Fibroblast of lung (primary cell): ENCODE data around the gene SRGAP2C. TPM values are rescaled to one million over a fixed set of nuclear protein-coding genes. Genes with fewer than 3 reads are reported as not detected.
"Not testable (repeated sequence)": the region's sequence is repeated elsewhere in the genome, so short reads cannot be mapped to it uniquely, and the experiment has no call there.

Experiments used
- DNase-seq, 2 donors: peaks; one replicate each; pipeline versions ENCODE4 v3.0.0 to v3.0.0-alpha.2; 2010; ENCODE audit warnings: low read depth in 2 of 2
- H2AFZ ChIP-seq: 2 replicates; pipeline ENCODE4 v1.5.1; 2012; ENCODE audit warnings: low read length, control low read depth, inconsistent platforms
- H3K27ac ChIP-seq: 2 replicates; pipeline ENCODE4 v1.5.1; 2011; ENCODE audit warnings: low read length, control low read depth; ENCODE audit not compliant: insufficient read depth
- H3K27me3 ChIP-seq: 2 replicates; pipeline ENCODE4 v1.5.1; 2011; ENCODE audit warnings: mild to moderate bottlenecking, low read length; ENCODE audit not compliant: control insufficient read depth, insufficient read depth
- H3K36me3 ChIP-seq: 2 replicates; pipeline ENCODE4 v1.5.1; 2011; ENCODE audit warnings: low read length; ENCODE audit not compliant: control insufficient read depth, insufficient read depth
- H3K4me1 ChIP-seq: 2 replicates; pipeline ENCODE4 v1.5.1; 2011; ENCODE audit warnings: low read length; ENCODE audit not compliant: control insufficient read depth, insufficient read depth; ENCODE audit errors: extremely low read depth
- H3K4me2 ChIP-seq: 2 replicates; pipeline ENCODE4 v1.5.1; 2011; ENCODE audit warnings: low read length, control low read depth; ENCODE audit not compliant: insufficient read depth; ENCODE audit errors: extremely low read depth
- H3K4me3 ChIP-seq, 4 experiments: fragments of 200-600 bp in 1 of 4; sonication (generic) in 1 of 4; replicated peaks in 1 of 4; 2 replicates each; pipeline ENCODE4 v1.5.1; 2011 to 2016; ENCODE audit warnings: low read length in 4 of 4, low read depth in 3 of 4, mild to moderate bottlenecking in 3 of 4, control low read depth in 2 of 4, inconsistent platforms in 1 of 4, mixed read lengths in 1 of 4; ENCODE audit not compliant: insufficient read depth in 1 of 4; ENCODE audit errors: control extremely low read depth in 1 of 4
- H3K79me2 ChIP-seq: 2 replicates; pipeline ENCODE4 v1.5.1; 2012; ENCODE audit warnings: mild to moderate bottlenecking, low read length, inconsistent platforms; ENCODE audit not compliant: control insufficient read depth, insufficient read depth
- H3K9ac ChIP-seq: 2 replicates; pipeline ENCODE4 v1.5.1; 2011; ENCODE audit warnings: mild to moderate bottlenecking, low read length, control low read depth; ENCODE audit not compliant: insufficient read depth
- H3K9me3 ChIP-seq: 2 replicates; pipeline ENCODE4 v1.5.1; 2012; ENCODE audit warnings: low read depth, low read length; ENCODE audit not compliant: control insufficient read depth, insufficient read depth
- H4K20me1 ChIP-seq: 2 replicates; pipeline ENCODE4 v1.5.1; 2011; ENCODE audit warnings: low read length; ENCODE audit not compliant: control insufficient read depth, insufficient read depth; ENCODE audit errors: extremely low read depth
- polyA plus RNA-seq, 2 donors: library from polyadenylated mRNA; depleted of rRNA in 1 of 2; stranded (reverse) in 1 of 2; unstranded in 1 of 2; fragments of >200 nt; gene quantifications; 2 replicates each; pipeline ENCODE4 v1.2.1, GENCODE V29; 2011 to 2012; ENCODE audit warnings: missing spikeins in 1 of 2
- total RNA-seq: library from RNA; depleted of rRNA; stranded (reverse); fragments of >200 nt; gene quantifications from 2 replicates; pipeline ENCODE4 v1.2.1, GENCODE V29; 2014

The SRGAP2C gene
- total and polyA plus RNA-seq, 2 donors (not counting 1 experiment from before 2014, with no cell fraction given): 8.2 to 36.5 TPM

DNA sequence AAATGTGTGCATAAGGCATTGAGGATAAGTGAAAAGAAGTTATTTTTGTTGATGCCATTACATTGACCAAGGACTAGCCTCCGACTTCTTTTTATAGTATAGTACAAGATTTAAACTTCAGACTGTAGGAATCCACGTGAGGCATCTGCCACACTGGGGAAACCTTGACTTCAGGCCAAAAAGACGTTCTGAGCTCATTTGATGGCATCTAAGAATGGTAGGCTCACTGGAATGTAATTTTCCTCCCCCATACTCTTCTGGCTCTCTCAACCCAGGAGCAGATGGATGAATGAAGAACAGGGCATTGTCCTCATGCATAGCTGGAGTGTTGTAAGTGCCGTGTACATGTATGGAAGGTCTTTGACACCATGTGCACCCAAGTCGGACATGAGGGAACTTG, 194.0 kb downstream of the SRGAP2C start:
- H3K4me3 ChIP-seq, H3K79me2 ChIP-seq, H3K4me1 ChIP-seq, H3K4me2 ChIP-seq, H4K20me1 ChIP-seq, H3K27me3 ChIP-seq, H3K9me3 ChIP-seq, H2AFZ ChIP-seq, H3K27ac ChIP-seq, H3K36me3 ChIP-seq, H3K9ac ChIP-seq: not testable (repeated sequence)
- DNase-seq: peak in 1 of 2 donors; percentile 18

DNA sequence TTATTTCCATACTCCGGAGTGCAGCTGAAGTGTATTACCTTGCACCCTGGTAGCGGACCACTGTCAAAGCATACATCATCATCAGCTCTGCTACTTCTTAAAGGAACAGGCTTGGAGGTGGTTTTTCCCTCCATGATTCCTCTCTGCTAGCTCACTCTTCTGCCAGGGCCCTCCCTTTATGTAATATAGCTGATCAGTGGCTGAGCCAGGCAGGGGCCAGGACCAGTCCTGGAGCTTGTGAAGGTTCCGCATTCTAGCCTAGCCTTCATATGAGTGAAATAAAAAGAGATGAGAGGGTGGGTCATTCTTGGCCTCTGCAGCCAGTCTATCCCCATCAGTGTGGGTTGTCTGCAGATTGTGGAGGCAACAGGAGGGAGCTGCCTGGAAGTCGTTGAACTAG, 200.0 kb downstream of the SRGAP2C start:
- H3K27ac ChIP-seq, H3K4me3 ChIP-seq, H3K79me2 ChIP-seq, H3K9me3 ChIP-seq, H4K20me1 ChIP-seq, H3K36me3 ChIP-seq, H2AFZ ChIP-seq, H3K27me3 ChIP-seq, H3K4me2 ChIP-seq, H3K4me1 ChIP-seq, H3K9ac ChIP-seq: not testable (repeated sequence)
- peak; percentile 33 to 63 for DNase-seq

DNA sequence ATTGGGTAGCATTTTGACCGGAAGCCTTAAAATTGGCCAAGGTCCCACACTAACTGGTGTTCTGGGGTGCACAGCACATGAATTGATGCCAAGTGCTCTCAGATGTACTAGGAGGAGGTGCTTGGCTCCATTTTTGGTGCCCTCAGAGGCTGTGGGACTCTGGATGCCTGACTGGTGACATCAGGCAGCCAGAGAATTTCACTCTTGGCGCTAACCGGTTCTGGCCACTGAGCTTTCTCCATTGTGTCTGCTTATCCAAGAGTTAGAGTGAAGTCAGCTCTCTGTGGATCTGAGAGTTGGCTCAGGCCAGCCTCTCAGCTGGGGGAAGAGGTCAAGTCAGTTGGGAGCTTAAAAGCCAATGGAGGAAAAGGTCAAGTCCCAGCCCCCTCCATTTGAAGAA, 200.4 kb downstream of the SRGAP2C start:
- DNase-seq, H3K79me2 ChIP-seq, H3K4me3 ChIP-seq, H2AFZ ChIP-seq, H3K4me2 ChIP-seq, H3K4me1 ChIP-seq, H3K27me3 ChIP-seq, H3K36me3 ChIP-seq, H3K9me3 ChIP-seq, H3K27ac ChIP-seq, H4K20me1 ChIP-seq, H3K9ac ChIP-seq: not testable (repeated sequence)

DNA sequence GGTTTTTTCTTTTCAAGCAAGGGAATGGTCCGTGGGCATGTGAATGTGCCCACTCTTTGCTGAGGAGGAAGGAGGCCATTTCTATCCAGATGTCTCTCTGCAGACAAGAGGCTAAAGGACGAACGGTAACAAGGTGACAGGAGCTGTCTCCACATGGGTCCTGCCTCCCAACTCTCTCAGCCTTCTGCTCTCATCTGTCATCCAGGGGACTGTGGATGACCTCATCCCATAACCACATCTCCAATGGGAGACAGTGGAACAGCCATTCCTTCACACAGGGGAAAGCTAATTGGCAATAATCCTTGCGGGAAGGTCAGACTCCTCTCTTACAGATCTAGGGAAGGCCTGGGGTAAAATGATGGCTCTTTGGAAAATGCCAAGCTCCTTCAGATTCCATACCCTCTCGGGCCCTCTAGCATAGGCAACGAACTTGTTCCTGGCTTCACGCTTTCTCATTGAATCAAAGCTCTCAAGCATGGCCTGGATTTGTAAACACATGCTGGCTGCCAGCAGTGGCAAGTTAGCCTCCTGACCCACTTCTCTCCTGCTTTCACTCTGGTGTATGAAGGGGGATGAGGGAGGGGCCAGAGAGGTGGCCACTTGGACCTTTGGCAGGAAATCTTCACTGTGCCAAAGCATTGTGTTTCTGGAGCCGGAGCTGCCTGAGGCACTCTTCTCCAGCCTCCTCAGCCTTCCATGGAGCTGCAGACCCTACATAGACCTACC, 201.0 kb downstream of the SRGAP2C start:
- not testable (repeated sequence) for H3K27ac ChIP-seq, H3K27me3 ChIP-seq, H3K9me3 ChIP-seq, H2AFZ ChIP-seq, H3K36me3 ChIP-seq, DNase-seq, H3K4me1 ChIP-seq, H3K9ac ChIP-seq, H3K79me2 ChIP-seq, H4K20me1 ChIP-seq, H3K4me3 ChIP-seq, H3K4me2 ChIP-seq

DNA sequence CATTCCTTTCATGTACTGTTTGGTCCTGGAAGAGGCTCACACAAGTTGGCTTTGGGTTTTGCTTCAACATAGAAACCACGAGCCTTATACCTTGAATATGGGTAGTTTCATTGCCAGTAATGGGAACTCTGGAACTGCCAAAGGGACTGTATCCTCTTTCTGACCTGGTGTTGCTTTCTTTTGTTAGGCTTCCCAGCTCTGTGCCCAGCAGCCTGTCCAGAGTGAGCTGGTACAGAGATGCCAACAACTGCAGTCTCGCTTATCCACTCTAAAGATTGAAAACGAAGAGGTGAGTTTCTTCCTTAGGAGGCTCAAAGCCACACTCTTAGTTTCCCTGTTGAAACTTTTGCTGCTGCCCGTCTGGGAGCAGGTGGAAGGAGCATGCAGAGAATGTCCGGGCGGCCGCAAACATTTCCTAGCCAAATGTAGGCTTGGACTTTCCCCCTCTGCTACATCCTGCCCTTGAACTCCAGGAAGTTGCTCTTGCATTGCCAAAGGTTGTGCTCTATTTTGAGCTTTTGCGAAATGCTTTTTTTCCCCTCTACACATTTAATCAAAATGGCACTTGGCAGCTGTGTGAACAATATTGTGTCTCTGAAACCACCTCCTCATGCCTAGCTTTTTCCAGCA, 201.7 kb downstream of the SRGAP2C start:
- H3K4me3 ChIP-seq, H3K4me2 ChIP-seq, H3K4me1 ChIP-seq, H3K36me3 ChIP-seq, H4K20me1 ChIP-seq, H3K27me3 ChIP-seq, H3K9me3 ChIP-seq, H3K9ac ChIP-seq, H3K79me2 ChIP-seq, H2AFZ ChIP-seq, H3K27ac ChIP-seq, DNase-seq: not testable (repeated sequence)

DNA sequence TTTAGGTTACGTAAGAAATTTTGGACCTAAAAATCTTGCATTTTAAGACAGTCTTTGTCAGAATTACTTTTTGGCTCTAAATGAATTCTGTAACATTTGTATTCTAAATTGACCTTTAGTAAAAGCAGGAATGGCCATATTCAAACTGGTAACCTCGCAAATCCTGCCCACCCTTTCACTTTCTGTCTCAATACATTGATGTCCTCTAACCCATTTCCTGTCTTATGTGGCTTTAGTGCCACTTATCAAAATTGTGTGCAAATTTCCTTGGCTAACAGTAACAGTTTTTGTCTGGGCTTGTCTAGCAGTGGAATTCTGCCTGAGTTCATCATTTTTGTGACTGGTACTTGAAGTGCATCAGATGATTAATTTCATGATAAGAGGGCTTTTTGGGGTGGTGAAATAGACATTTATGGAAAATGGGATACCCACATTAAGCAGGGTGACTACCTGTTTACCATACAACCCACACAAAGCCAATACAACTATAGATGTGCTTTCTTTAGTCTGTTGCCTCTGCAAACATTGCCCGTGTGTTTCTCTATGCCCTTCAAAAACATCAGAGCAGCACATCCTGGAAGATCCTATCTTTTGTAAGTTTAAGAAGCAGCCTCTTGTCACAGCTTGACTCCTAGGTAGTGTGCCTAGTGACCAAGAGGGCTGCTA, 205.3 kb downstream of the SRGAP2C start:
- not testable (repeated sequence) for H3K27me3 ChIP-seq, H3K4me3 ChIP-seq, H2AFZ ChIP-seq, H3K9ac ChIP-seq, H3K9me3 ChIP-seq, H4K20me1 ChIP-seq, DNase-seq, H3K4me2 ChIP-seq, H3K27ac ChIP-seq, H3K36me3 ChIP-seq, H3K79me2 ChIP-seq, H3K4me1 ChIP-seq
